ENCODE data around the gene CAB39L.
"Not testable (repeated sequence)": the region's sequence is repeated elsewhere in the genome, so short reads cannot be mapped to it uniquely, and the experiment has no call there.

Gene CAB39L

GRCh38 chr13:49305792-49306425 lies 138.0 kb downstream of the CAB39L start:
- DNase-seq = no peak

GRCh38 chr13:49304763-49305700 lies 138.8 kb downstream of the CAB39L start:
- no peak for DNase-seq

GRCh38 chr13:49304356-49304755 lies 139.5 kb downstream of the CAB39L start:
- no peak for DNase-seq

- DNase-seq = no peak
Observed at GRCh38 chr13:49303533-49304252, 140.2 kb downstream of the CAB39L start.

GRCh38 chr13:49302817-49303216 lies 141.0 kb downstream of the CAB39L start:
- no peak for DNase-seq

GRCh38 chr13:49302222-49302621 lies 141.6 kb downstream of the CAB39L start:
- DNase-seq = no peak

GRCh38 chr13:49300739-49301589 lies 142.9 kb downstream of the CAB39L start:
- peak; percentile 3 for DNase-seq

GRCh38 chr13:49300276-49300675 lies 143.6 kb downstream of the CAB39L start:
- DNase-seq = no peak

- DNase-seq = no peak
Observed at GRCh38 chr13:49298903-49299605, 144.8 kb downstream of the CAB39L start.

- no peak for DNase-seq
Observed at GRCh38 chr13:49298416-49298815, 145.4 kb downstream of the CAB39L start.

- DNase-seq = no peak
Observed at GRCh38 chr13:49297338-49297737, 146.5 kb downstream of the CAB39L start.

- DNase-seq = no peak
Observed at GRCh38 chr13:49296659-49297058, 147.2 kb downstream of the CAB39L start.

GRCh38 chr13:49295244-49295643 lies 148.6 kb downstream of the CAB39L start:
- no peak for DNase-seq

- not testable (repeated sequence) for DNase-seq
Observed at GRCh38 chr13:49294723-49295122, 149.1 kb downstream of the CAB39L start.

GRCh38 chr13:49292742-49293486 lies 150.9 kb downstream of the CAB39L start:
- no peak for DNase-seq

- no peak for DNase-seq
Observed at GRCh38 chr13:49288458-49288857, 155.4 kb downstream of the CAB39L start.

GRCh38 chr13:49287995-49288394 lies 155.9 kb downstream of the CAB39L start:
- no peak for DNase-seq

GRCh38 chr13:49279885-49280284 lies 164.0 kb downstream of the CAB39L start:
- no peak for DNase-seq

- DNase-seq = no peak
Observed at GRCh38 chr13:49279112-49279511, 164.8 kb downstream of the CAB39L start.

GRCh38 chr13:49278211-49278610 lies 165.7 kb downstream of the CAB39L start:
- DNase-seq = no peak

- no peak for DNase-seq
Observed at GRCh38 chr13:49272296-49272695, 171.6 kb downstream of the CAB39L start.

Data from NCI-H1436 (cell line).